Measurements from ENCODE around the gene COL17A1. TPM values are rescaled to one million over a fixed set of nuclear protein-coding genes. Genes with fewer than 3 reads are reported as not detected.

The COL17A1 gene
- total RNA-seq, 1 donor from 2014 or later, result 0.49 TPM

DNA sequence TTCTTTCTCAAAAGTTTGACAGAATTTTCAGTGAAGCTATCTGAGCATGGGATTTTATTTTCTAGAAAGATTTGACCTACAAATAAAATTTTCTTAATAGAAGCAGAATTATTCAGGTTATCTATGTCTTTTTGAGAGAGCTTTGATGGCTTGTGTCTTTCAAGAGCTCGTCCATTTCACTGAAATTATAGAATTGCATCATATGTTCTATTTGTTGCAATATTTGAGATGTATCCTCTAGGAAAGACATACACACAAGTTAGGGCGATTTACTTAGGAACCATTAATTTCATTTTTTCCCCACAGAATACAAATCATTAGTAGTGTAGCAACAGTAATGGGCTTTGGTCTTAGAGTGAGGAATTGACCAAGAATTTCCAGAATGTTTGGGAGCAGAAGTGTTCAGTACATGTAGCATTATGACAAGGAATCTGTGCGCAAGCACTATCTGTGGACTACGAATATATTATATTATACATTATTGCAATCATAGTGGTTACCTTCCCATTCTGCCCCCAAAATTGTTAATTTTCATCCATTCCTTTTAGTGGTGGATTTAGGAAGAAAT lies 12.8 kb upstream of the COL17A1 start:
- DNase-seq (ENCODE audit: low spot score), result no peak

DNA sequence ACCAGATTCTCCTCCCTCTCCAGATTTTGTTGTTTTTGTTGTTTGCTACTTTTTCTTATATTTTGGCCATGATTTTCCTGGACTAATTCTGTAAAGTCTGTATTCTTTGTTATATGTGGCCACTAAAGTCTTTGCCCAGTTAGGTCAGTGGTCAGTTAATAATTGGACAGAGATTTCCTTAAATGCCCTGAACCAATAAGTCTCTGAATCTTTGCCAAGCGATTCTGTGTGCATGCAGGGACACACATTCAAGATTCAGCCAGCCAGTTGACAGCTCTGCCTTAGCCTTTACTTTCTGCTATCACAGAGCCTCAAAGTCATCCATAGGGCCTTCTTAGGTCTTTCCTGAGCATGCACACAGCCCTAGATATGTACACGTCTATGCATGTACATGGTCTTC lies 11.0 kb upstream of the COL17A1 start:
- DNase-seq (ENCODE audit: low spot score), result peak; percentile 56

DNA sequence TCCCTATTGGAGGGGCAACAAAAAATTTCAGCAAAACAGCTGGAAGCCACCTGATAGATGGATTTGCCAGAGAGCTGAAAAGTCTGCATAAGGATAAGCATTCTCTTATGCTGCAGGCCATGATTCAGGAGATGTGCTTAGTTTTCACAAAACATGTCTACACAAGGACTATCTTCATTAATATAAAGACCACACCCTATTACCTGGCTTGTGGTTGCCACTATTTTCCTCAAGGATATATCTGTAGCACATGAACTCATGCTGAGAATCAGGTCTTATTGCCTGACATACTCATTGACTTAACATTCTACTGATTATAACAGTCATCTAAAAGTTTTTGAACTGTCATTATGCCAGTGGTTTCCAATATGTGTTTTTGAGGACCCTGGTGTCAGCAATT lies 7.1 kb upstream of the COL17A1 start:
- DNase-seq (ENCODE audit: low spot score), result no peak

DNA sequence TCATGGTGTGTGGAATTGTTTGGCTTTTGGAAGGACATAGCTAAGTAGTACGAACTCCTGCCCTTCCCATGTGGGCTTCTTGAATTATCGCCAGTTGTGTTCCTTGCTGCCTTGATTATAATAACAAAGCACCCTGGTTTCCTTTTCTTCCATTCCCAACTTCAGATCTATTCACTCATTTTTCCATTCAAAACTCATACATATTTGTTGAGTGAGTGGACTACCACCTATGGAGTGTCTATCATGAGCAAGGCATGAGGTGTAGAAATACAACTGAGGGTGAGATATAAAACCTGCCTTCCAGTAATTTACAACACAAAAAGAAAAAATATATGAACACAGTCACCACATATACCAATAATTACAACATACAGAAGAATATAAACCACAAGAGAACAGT lies 4.9 kb upstream of the COL17A1 start:
- DNase-seq (ENCODE audit: low spot score), result no peak

DNA sequence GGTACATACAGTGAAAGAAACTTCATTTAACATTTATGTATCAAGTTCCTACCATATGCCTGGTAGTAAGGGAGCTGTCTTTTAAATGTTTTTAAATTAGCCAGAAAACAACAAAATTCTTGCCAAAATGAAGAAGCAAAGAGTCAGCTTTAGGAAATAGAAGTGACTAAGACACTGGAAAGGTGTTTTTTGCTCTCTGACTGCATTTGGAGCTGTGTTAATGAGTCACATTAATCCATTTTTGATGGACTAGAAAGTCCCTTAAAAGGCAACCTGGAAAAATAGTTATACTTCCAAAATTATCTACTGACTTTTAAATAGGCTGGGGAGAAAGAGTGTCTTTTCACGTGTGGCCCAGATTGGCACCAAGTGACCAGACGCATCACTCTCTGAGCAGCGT lies 3.9 kb upstream of the COL17A1 start:
- no peak for DNase-seq (ENCODE audit: low spot score)

DNA sequence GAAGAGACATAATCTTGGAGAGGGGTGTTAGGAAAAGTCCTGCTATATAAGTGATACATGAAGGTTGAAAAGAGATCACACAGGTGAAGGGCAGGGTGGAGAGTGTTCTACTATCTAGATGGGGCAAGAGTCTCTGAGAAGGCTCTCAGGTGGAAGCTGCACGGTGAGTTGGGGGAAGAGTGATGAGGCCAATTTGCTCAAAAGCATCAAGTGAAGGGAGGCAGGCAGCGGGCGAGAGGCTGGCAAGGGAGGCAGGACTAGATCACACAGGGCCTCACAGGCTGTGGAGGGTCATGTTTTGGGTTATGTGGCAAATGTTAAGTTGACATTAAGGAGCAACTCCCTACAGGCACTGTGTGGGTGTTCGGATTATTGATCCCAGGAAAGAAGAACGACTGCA lies 2.6 kb upstream of the COL17A1 start:
- DNase-seq (ENCODE audit: low spot score), result no peak

DNA sequence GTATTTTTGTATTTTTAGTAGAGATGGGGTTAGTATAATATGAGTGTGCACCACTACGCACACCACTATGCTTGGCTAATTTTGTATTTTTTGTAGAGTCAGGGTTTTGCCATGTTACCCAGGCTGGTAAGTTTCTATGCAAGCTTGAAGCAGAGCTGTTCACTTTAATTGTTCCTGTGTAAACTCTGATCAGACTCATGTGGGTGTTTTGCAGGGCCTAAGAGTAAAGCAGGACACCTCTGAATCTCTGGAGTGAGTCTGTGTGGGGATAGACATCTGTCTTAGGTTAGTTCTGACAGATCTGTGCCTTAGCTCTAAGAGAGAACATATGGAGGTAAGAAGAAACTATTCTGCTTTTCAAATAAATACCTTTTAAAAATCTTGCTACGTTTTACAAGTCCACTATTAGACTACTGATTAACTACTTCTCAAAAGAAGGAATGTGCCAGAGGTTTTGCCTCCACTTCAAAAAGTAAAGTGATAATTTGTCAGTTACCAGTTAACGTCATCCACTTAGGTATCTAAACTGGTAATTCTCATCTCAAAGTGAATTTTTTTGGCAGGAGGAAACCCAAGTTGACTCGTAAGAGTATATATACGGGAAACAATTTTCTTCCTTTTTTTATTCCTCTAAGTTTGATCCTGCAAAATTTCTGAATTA lies 1.1 kb downstream of the COL17A1 start:
- DNase-seq (ENCODE audit: low spot score), result no peak

DNA sequence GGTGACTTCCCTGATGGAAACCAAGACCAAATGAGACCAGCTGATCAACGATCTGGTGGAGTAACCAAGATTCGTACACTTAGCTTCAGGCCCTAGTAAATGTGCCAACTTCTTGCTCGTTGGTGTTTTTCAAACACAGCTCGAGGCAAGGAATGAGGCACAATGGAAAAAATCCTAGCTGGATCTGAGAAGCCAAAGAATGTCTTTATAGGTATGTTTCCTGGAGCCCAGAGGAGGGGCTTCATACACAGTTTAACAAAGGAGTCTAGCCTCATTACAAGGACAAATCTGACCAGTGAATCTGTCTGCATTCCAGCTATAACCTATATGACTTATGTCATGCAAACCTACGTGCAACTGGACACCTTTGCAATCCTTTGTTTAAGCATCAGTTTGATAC lies 3.7 kb downstream of the COL17A1 start:
- DNase-seq (ENCODE audit: low spot score), result no peak

DNA sequence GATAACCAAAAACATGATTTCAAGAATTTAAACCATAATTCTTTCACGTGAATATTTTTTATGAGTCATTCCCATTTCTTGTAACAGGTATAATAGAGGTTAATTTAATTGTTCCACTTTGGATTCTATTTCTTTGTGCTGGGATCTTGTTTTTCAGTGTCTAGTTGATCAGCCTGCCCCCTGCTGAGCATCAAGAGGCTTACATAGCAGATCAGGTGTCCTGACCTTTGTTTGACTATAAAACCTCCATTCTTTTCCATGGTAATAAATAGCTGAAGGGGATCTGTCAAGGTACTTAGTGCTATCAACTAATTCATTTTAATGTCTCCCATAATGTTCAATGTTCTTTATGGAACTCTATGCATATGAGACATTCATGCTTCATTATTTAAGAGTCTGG lies 4.9 kb downstream of the COL17A1 start:
- DNase-seq (ENCODE audit: low spot score), result no peak

DNA sequence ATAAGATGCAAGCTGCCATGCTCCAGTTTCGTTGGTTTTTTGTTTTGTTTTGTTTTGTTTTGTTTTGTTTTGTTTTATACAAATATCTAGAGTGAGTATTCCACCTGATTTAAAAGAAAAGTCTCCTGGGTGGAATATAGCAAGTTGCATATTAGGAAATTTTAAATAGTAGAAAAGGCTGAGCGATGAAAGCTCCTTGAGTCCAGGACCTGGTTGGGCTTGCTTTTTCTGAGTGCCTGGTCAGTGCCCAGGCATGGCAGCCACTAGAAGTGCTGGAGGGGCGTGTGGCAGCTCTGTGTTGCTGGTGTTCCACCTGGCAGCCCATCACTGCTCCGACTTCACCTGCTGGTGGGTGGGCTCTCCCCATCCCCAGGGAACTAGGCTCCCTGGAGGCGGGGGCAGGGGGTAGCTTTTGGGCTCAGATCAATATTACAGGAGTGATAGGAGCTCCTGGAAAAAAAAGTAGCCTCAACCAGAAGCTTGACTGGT lies 8.0 kb downstream of the COL17A1 start:
- DNase-seq (ENCODE audit: low spot score), result no peak

DNA sequence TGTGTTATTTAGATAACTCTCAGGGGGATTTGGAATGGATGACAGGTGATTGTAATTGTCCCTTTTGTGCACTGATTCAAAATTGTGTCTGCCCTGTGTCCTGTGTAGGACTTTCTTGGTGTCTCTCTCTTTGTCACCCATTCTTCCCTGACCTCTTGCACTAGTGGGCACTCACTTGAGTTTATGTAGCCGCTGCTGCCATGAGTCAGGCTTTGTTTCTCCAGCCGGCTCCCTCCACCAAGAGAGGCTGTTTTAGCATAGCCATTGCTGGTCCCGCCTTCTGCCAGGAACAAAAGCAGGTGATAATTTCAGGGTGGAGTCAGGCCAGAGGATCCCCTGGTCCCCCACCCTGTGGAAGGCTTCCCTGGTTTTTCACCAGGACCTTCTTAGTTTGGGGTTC lies 8.4 kb downstream of the COL17A1 start:
- DNase-seq (ENCODE audit: low spot score), result no peak

DNA sequence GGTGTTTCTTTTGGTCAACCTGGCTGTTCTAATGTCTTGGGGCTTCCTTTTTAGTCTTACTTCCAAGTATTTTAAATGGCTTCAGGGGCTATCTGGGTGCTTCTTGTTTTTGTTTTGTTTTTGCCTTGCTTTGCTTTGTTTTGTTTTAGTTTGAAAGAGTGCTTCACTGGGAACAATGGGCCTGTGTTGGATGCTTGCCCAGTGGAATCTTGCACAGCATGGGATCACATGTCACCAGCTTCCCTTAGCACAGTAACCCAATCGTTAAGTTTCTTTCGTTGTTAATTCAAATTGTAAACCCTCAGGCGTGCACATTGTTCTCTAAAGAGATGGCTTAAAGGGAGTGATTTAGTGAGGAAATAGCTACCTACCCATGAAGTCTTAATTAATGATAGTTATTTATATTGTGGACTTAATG lies 8.9 kb downstream of the COL17A1 start:
- DNase-seq (ENCODE audit: low spot score), result peak; percentile 82

DNA sequence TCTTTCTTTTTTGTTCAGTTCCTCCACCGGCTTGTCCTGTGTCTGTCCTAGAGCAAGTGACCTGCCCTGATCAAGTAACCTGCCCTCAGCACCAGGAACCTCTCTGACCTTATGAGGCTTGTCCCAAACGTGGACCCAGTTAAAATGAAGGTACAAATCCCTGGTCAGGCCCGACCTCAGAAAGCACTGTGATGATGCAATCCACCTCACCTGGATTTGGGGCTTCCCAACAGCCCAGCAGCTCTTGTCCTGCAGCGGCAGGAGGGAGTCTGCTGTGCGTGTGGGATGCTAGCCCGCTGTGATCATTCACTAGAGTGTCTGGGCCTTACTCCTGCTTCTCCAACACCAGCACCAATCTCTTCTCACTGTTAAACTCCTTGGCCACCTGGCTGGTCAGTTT lies 11.2 kb downstream of the COL17A1 start:
- DNase-seq (ENCODE audit: low spot score), result no peak

DNA sequence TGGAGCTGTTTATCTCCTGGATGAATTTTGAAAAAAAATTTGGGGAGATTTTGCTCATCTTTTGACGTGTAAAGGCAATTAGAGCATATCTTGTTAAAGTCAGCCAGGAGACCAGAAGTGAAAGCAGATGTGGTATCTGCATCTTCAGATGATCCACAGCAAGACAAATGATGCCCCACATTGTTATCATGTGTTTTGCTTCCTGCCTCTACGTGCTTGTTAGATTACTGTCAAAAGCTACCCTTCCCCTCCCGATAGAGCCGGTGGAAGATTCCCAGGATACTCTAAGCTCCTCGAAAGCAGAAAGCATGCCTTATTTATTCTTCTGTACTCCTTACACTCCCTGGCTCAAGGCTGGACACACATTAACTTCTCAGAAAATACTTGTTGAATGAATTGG lies 12.9 kb downstream of the COL17A1 start:
- DNase-seq (ENCODE audit: low spot score), result no peak

DNA sequence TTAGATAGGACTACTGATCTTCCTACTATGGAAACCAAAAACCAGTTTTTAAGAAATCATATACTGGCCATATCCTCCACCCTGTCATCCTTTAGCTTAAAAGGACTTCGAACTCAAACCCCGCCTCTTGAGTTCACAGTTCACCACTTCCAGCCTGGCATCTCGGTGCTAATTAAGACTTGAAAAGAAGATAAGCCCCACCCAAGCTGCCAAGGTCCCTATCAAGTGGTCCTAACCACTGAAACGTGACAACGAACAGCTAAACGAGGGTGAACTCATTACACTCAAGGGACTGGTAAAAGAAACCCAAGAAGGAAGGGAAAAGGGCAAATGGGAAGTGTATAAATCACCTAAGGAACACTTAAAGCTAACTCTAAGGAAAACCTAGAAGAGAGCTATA lies 16.1 kb downstream of the COL17A1 start:
- DNase-seq (ENCODE audit: low spot score), result no peak

DNA sequence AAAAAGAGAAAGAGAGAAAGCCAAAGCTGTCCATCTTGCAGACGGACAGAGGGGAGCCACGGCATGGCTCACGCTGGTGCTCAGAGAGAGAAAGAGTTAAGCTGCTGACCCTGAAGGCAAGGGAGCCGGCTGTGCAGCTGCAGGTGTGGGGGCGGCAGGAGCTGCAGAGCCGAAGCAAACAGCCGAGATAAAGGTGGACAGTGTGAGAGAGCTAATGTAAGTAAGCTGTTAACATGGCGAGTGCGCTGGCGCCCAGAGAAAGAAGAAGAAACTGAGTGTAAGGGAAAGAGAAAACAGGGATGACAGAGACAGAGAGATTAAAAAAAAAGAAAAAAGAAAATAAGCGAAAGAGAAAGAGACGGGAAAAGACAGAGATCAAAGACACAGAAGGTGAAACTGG lies 18.2 kb downstream of the COL17A1 start:
- DNase-seq (ENCODE audit: low spot score), result no peak

DNA sequence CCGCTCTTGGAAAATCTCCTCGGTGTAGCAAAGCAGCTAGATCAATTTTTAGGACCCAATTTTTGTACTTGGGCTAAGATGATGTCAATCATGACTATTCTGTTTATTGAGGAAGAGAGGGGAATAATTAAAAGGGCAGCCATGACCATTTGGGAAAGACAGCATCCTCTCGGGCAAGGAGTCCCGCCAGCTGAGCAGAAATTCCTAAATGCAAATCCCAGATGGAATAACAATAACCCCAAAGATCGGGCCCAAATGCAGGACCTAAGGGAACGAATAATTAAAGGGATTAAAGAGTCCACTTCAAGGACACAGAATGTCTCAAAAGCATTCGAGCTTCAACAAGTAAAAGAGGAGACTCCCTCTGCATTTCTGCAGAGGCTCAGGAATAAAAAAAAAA lies 18.7 kb downstream of the COL17A1 start:
- DNase-seq (ENCODE audit: low spot score), result no peak

DNA sequence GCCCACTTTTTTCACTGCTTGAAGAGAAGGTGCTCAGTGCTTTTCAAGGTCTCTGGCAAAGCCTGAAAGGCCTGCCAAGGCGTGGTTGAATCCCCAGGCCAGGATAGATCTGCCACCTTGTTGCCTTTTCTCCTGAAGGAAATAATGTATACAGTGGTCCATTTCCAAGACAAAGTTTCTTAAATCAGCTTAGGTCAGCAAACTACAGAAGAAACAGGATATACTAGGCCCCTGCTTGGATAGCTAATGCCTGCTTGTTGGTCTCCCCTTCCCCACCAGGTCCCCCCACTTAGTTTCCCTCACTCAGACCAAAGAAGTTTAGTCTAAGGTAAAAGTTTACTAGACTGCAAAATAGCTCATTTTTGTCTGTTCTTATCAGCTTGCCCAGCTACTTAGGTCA lies 19.9 kb downstream of the COL17A1 start:
- no peak for DNase-seq (ENCODE audit: low spot score)

DNA sequence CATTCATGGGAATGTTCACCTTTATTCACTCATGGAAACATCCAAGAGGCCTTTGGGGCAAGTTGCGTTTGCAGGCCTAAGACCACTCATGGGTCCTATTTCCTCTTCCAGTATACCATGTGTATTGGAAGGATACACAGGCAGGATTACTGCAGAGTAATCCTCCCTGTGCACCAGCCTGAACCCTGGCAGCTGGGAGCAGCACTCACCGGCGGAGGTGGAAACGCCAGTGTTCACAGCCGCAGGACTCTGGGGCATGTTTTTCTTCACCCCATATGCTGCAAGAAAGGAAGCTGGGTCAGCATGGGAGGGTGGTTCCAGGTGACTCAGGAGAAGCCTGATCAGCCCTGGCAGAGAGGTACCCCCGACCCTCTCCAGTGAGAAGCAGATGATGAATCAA lies 24.5 kb downstream of the COL17A1 start:
- DNase-seq (ENCODE audit: low spot score), result no peak

DNA sequence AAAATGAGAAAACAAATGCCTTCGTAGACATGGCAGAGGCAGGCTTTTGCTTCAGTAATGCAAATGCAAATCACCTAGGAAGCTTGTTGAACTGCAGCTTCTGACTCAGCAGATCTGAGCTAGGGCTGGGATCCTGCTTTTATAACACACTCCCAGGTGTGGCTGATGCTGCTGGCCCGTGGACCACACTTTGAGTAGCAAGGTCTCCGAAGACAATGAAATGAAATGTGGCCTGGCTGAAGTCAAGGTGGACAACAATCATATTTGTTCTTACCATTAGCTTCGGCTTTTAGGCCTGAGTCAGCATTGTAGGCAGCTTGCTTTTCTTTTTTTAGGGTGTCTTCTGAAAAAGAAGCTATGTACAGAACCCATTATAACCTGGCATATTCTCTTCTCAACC lies 26.3 kb downstream of the COL17A1 start:
- DNase-seq (ENCODE audit: low spot score), result no peak

DNA sequence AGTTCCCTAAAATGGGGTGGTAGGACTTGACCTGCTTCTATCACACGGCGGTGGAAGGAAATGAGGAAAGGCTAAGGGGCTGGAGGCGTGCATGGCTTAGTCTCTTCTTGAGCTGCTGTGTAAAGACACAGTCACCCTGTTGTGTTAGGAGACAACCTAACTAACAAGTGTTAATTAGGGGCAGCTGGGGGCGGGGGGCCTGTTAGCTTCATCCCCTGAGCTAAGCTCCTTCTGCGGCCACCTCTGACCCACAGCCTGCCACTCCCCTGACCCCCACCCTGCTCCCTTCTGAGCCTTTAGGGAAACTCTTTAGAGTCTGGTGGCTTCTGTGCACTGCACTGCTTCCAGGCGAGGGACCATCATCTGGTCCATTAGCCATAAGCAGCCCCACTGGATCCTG lies 28.0 kb downstream of the COL17A1 start:
- DNase-seq (ENCODE audit: low spot score), result no peak

DNA sequence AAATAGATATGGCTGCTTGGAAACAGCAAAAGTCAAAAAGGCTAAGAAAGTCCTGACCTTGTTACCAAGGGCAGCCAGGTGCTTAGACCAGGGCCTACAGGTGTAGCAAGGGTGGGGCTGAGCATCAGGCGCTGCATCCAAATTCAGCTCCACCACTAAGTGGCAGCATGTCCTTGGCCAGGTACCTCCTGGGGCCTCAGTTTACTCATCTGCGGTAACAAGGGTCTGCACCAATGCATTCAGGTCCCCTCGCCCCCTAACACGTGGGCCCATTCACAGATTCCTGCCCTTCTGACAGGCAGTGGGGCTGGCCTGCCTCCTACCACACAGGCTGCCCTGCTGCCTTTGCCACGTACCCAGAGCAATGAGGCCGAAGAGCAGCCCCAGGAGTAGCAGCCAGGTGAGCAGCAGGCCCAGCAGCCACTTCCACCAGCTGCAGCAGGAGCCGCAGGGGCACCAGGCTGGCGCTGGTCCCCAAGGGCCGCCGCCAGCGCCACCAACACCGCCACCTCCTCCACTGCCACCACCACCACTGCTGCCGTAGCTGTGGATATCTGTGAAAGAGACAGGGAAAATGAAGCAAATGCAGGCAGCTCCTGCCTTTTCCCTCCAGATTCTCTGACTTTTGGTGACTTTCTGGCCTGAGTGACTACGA lies 28.9 kb downstream of the COL17A1 start:
- DNase-seq (ENCODE audit: low spot score), result no peak

DNA sequence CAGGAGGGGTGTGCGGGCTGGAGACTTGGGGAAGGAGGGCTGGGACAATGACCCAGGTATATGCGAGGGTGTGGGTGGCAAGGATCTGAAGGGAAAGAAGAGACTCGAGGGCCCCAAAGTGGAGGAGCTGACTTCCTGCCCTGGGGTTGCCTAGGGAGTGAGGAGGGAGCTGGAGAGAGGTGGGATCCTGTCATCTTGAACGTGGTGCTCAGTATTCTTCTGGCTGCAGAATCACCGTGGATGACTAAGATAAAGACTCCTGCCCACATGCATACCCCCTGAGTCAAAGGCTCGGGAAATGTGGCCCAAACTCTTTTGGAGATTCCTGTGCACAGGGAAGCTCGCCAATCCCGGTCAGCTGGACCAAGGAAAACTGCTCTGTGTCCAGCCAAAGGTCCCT lies 31.2 kb downstream of the COL17A1 start:
- DNase-seq (ENCODE audit: low spot score), result no peak

DNA sequence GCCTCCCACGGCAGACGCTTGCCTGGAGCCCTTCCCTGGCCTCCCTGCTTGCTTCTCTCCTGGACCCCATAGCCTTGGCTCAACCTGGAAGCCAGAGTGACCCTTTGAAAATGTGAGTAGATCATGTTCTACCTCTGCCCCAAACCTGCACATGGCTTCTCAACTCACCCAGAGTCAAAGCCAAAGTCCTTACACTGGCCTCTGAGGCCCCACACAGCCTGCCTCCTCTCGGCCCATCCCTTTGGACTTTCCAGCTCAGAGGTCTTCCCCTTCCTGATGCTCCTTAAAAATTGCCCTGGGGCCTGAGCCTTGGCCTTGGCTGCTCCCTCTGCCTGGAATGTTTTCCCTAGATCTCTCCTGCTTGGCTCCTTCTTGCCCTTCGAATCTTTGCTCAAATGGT lies 32.5 kb downstream of the COL17A1 start:
- DNase-seq (ENCODE audit: low spot score), result no peak

Data from mucosa of gallbladder (tissue), 1 donor.